SU-DHL-6 (cell line): ENCODE measurements around the gene RIPK4.

Source experiments
- H2AFZ ChIP-seq: fragments of 200-600 bp; sonication (generic); 2 replicates; pipeline ENCODE4 v1.6.1; 2014; ENCODE audit warnings: low read depth, mild to moderate bottlenecking, moderate library complexity, mixed read lengths, antibody characterized with exemption, low read length; ENCODE audit not compliant: severe bottlenecking
- H3F3A ChIP-seq: fragments of 200-600 bp; shearing (Covaris generic); 2 replicates; pipeline ENCODE4 v1.6.0; 2016; ENCODE audit warnings: antibody characterized with exemption, mild to moderate bottlenecking; ENCODE audit not compliant: insufficient read depth
- H3K27ac ChIP-seq: fragments of 200-600 bp; sonication (generic); 2 replicates; pipeline ENCODE4 v1.5.1; 2016; ENCODE audit warnings: low read depth, mild to moderate bottlenecking, low read length, moderate library complexity, mixed read lengths
- H3K27me3 ChIP-seq: fragments of 200-600 bp; sonication (generic), shearing (Covaris generic); 2 replicates; pipeline ENCODE4 v1.6.0; 2014; ENCODE audit warnings: mild to moderate bottlenecking, low read length
- H3K36me3 ChIP-seq: fragments of 200-600 bp; sonication (generic); 2 replicates; pipeline ENCODE4 v1.6.1; 2014; ENCODE audit warnings: mild to moderate bottlenecking, low read length, mixed read lengths
- H3K4me2 ChIP-seq: fragments of 300-600, 200-600 bp; shearing (Covaris generic), sonication (generic); 2 replicates; pipeline ENCODE4 v1.6.0; 2014; ENCODE audit warnings: low read length, low read depth, mild to moderate bottlenecking; ENCODE audit not compliant: poor library complexity, severe bottlenecking
- H3K4me3 ChIP-seq: fragments of 200-600 bp; sonication (generic); 2 replicates; pipeline ENCODE4 v1.5.1; 2014; ENCODE audit warnings: antibody characterized with exemption, low read length, mild to moderate bottlenecking, mixed read lengths; ENCODE audit not compliant: insufficient read depth, poor library complexity, severe bottlenecking
- H3K79me2 ChIP-seq: fragments of 200-600 bp; sonication (generic); 2 replicates; pipeline ENCODE4 v1.6.1; 2014; ENCODE audit warnings: mild to moderate bottlenecking, low read length, moderate library complexity; ENCODE audit not compliant: insufficient read depth
- H3K9ac ChIP-seq: fragments of 200-600 bp; sonication (generic); 2 replicates; pipeline ENCODE4 v1.7.0; 2014; ENCODE audit warnings: mild to moderate bottlenecking, low read length
- H3K9me2 ChIP-seq: fragments of 200-600 bp; sonication (generic); replicated peaks from 2 replicates; pipeline ENCODE4 v1.6.1; 2014; ENCODE audit warnings: low read length; ENCODE audit not compliant: insufficient read depth
- H3K9me3 ChIP-seq: fragments of 200-600 bp; sonication (generic); 2 replicates; pipeline ENCODE4 v1.6.1; 2014; ENCODE audit warnings: low read length, mixed read lengths; ENCODE audit not compliant: insufficient read depth
- H4K20me1 ChIP-seq: fragments of 200-600 bp; sonication (generic); 2 replicates; pipeline ENCODE4 v1.6.1; 2014; ENCODE audit warnings: low read depth, mild to moderate bottlenecking, antibody characterized with exemption, low read length, moderate library complexity, mixed read lengths
- CTCF ChIP-seq: fragments of 200-600 bp; sonication (generic); IDR thresholded peaks from one replicate; pipeline ENCODE4 v1.5.1; 2017; ENCODE audit warnings: antibody characterized with exemption, mild to moderate bottlenecking, low read length, moderate library complexity; ENCODE audit not compliant: insufficient read depth, poor library complexity, severe bottlenecking
- EZH2phosphoT487 ChIP-seq: fragments of 200-600 bp; sonication (generic), shearing (Covaris generic); conservative IDR thresholded peaks from 2 replicates; pipeline ENCODE4 v1.6.1; 2018; ENCODE audit warnings: mild to moderate bottlenecking, antibody characterized with exemption, low read length, moderate library complexity, mixed read lengths

RIPK4 gene

GRCh38 chr21:41691205-41692184, 75.4 kb downstream of the RIPK4 start:
- no peaks in the 10 kb centered on the region for H3K27me3 ChIP-seq

More at GRCh38 chr21:41691205-41692184, 75.4 kb downstream of the RIPK4 start:
- Histone ChIP-seq H3K9ac (no peak overlapping the region), H3K4me2 (no peak overlapping the region), H3K4me3 (no peak overlapping the region), H3K79me2 (no peaks in the 10 kb centered on the region), H3F3A (no peaks in the 10 kb centered on the region), H3K9me2 (no peaks in the 10 kb centered on the region), H3K27ac (no peak overlapping the region), H2AFZ (no peak overlapping the region), H4K20me1 (no peaks in the 10 kb centered on the region), H3K9me3 (no peaks in the 10 kb centered on the region), H3K36me3 (no peaks in the 10 kb centered on the region)
- no peak for TF ChIP-seq EZH2phosphoT487
- TF ChIP-seq CTCF: no peak
